Measurements from ENCODE around the gene HMGN1. TPM values are rescaled to one million over a fixed set of nuclear protein-coding genes. Genes with fewer than 3 reads are reported as not detected.
"Not testable (repeated sequence)": the region's sequence is repeated elsewhere in the genome, so short reads cannot be mapped to it uniquely, and the experiment has no call there.

HMGN1 gene
- total RNA-seq, 1 experiment from 2014 or later: 469 TPM

GRCh38 chr21:39385299-39386145 is 36.6 kb upstream of the HMGN1 start:
- Mint-ChIP-seq H3K9me3 (no peaks in the 10 kb centered on the region), H3K4me1 (peaks cover 34% of the 10 kb centered on the region), H3K27me3 (ENCODE audit: low read depth) (no peaks in the 10 kb centered on the region), H3K27ac (peak overlapping the region; percentile 87; the same call in 1 of the 2 replicates), H3K4me3 (no peak overlapping the region), H3K36me3 (peaks cover 6% of the 10 kb centered on the region)
- DNase-seq (ENCODE audit: low spot score) (no peak), ATAC-seq (no peak)
- no peak for TF ChIP-seq ZNF423 (CRISPR knock-in tag; IDR thresholded peaks at IDR 0.05)
- TF ChIP-seq JUN (CRISPR knock-in tag; IDR thresholded peaks at IDR 0.05): no peak
- no peak for TF ChIP-seq OVOL2 (CRISPR knock-in tag; IDR thresholded peaks at IDR 0.05; ENCODE audit: borderline replicate concordance)
- peak; percentile 79 for TF ChIP-seq GABPB1 (CRISPR knock-in tag; IDR thresholded peaks at IDR 0.05)
- ChIA-PET CTCF (interaction anchor here (0.6 to 1.2 kb wide), 3 partner anchors 12 to 569 kb away, joined by 3 read pairs; no protein-coding TSS in a partner anchor), POLR2A (interaction anchor here (0.6 kb wide), 1 partner anchor 1783 kb away, joined by 4 read pairs; no protein-coding TSS in a partner anchor)

GRCh38 chr21:39384674-39385298 is 35.9 kb upstream of the HMGN1 start:
- Mint-ChIP-seq H3K27ac (peak overlapping the region; percentile 87), H3K4me3 (no peak overlapping the region), H3K9me3 (no peaks in the 10 kb centered on the region), H3K27me3 (ENCODE audit: low read depth) (no peaks in the 10 kb centered on the region), H3K36me3 (peaks cover 3% of the 10 kb centered on the region; the same call in 1 of the 2 replicates), H3K4me1 (peaks cover 29% of the 10 kb centered on the region)
- no peak for DNase-seq (ENCODE audit: low spot score)
- CTCF ChIA-PET: interaction anchor here (0.6 to 1.2 kb wide), 2 partner anchors 37 to 570 kb away, joined by 3 read pairs; no protein-coding TSS in a partner anchor
- ATAC-seq: no peak
- TF ChIP-seq EMX1 (CRISPR knock-in tag; IDR thresholded peaks at IDR 0.05): no peak
- no peak for TF ChIP-seq ATF6 (CRISPR knock-in tag; IDR thresholded peaks at IDR 0.05)
- no peak for TF ChIP-seq ZMAT4 (CRISPR knock-in tag; IDR thresholded peaks at IDR 0.05)
- TF ChIP-seq, protein P1, sequence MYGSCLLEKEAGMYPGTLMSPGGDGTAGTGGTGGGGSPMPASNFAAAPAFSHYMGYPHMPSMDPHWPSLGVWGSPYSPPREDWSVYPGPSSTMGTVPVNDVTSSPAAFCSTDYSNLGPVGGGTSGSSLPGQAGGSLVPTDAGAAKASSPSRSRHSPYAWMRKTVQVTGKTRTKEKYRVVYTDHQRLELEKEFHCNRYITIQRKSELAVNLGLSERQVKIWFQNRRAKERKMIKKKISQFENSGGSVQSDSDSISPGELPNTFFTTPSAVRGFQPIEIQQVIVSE (CRISPR knock-in tag; IDR thresholded peaks at IDR 0.05; ENCODE audit: borderline replicate concordance): no peak
- TF ChIP-seq CREM (CRISPR knock-in tag; IDR thresholded peaks at IDR 0.05): no peak
- no peak for TF ChIP-seq MYBL2 (CRISPR knock-in tag; IDR thresholded peaks at IDR 0.05)
- TF ChIP-seq GTF2I (CRISPR knock-in tag; conservative IDR thresholded peaks at IDR 0.05): no peak
- TF ChIP-seq, protein P2, sequence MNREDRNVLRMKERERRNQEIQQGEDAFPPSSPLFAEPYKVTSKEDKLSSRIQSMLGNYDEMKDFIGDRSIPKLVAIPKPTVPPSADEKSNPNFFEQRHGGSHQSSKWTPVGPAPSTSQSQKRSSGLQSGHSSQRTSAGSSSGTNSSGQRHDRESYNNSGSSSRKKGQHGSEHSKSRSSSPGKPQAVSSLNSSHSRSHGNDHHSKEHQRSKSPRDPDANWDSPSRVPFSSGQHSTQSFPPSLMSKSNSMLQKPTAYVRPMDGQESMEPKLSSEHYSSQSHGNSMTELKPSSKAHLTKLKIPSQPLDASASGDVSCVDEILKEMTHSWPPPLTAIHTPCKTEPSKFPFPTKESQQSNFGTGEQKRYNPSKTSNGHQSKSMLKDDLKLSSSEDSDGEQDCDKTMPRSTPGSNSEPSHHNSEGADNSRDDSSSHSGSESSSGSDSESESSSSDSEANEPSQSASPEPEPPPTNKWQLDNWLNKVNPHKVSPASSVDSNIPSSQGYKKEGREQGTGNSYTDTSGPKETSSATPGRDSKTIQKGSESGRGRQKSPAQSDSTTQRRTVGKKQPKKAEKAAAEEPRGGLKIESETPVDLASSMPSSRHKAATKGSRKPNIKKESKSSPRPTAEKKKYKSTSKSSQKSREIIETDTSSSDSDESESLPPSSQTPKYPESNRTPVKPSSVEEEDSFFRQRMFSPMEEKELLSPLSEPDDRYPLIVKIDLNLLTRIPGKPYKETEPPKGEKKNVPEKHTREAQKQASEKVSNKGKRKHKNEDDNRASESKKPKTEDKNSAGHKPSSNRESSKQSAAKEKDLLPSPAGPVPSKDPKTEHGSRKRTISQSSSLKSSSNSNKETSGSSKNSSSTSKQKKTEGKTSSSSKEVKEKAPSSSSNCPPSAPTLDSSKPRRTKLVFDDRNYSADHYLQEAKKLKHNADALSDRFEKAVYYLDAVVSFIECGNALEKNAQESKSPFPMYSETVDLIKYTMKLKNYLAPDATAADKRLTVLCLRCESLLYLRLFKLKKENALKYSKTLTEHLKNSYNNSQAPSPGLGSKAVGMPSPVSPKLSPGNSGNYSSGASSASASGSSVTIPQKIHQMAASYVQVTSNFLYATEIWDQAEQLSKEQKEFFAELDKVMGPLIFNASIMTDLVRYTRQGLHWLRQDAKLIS (CRISPR knock-in tag; IDR thresholded peaks at IDR 0.05; ENCODE audit: borderline replicate concordance): no peak
- TF ChIP-seq KAT7 (CRISPR knock-in tag; IDR thresholded peaks at IDR 0.05; ENCODE audit: borderline replicate concordance): no peak
- POLR2A ChIA-PET: interaction anchor here (0.6 to 0.7 kb wide), 2 partner anchors 18 to 1784 kb away, joined by 4 read pairs; no protein-coding TSS in a partner anchor

DNA sequence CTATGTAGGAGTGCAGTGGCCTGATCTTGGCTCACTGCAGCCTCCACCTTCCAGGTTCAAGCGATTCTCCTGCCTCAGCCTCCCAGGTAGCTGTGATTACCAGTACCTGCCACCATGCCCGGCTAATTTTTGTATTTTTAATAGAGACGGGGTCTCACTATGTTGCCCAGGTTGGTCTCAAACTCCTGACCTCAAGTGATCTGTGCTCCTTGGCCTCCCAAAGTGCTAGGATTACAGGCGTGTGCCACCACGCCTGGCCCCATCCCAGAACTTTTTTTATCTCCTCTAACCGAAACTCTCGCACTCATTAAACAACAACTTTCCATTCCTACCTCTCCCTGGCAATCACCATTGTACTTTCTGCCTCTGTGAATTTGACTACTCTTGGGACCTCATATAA is 33.2 kb upstream of the HMGN1 start:
- POLR2A ChIA-PET; H3K27me3 Mint-ChIP-seq (ENCODE audit: low read depth); ATAC-seq; DNase-seq (ENCODE audit: low spot score); H3K27ac Mint-ChIP-seq; CTCF ChIA-PET; H3K9me3 Mint-ChIP-seq; H3K36me3 Mint-ChIP-seq: not testable (repeated sequence)
- Mint-ChIP-seq H3K4me1 (peaks cover 23% of the 10 kb centered on the region), H3K4me3 (peak overlapping the region; percentile 36)
